ENCODE measurements around the gene BORCS5.

- no peak for TF ChIP-seq CTCF (IDR thresholded peaks at IDR 0.05; ENCODE audit: low read depth, low read length, poor library complexity, severe bottlenecking)
- no peak for TF ChIP-seq EZH2phosphoT487 (IDR thresholded peaks at IDR 0.05; ENCODE audit: borderline replicate concordance, low read length)
These were observed 92.7 kb downstream of the BORCS5 start for GRCh38 chr12:12449533-12450025.
